CD4-positive, alpha-beta memory T cell (primary cell): ENCODE data around the gene ZSCAN2. TPM values are rescaled to one million over a fixed set of nuclear protein-coding genes. Genes with fewer than 3 reads are reported as not detected.

ENCODE experiments used
- CTCF ChIA-PET: fragments of 350-600 bp; sonication (Branson Sonifier 250); formaldehyde crosslinking; loops from one replicate; lab custom pipeline; 2021; ENCODE audit warnings: inconsistent platforms; ENCODE audit not compliant: partially characterized antibody; lab: Charles Lee
- POLR2A ChIA-PET: fragments of 350-600 bp; sonication (Branson Sonifier 250); formaldehyde crosslinking; loops from one replicate; lab custom pipeline; 2021; ENCODE audit not compliant: partially characterized antibody; lab: Charles Lee
- DNase-seq, 5 donors: peaks; one replicate each; pipeline versions ENCODE4 v3.0.0 to v3.0.0-alpha.2; 2020 to 2022; ENCODE audit warnings: mixed read lengths in 1 of 5
- H3K27ac ChIP-seq: one replicate; pipeline ENCODE4 v1.7.0; 2013; ENCODE audit warnings: low read depth, low read length
- H3K27me3 ChIP-seq: 2 replicates; pipeline ENCODE4 v1.7.0; 2013; ENCODE audit warnings: mild to moderate bottlenecking, low read length, moderate library complexity; ENCODE audit not compliant: insufficient read depth
- H3K36me3 ChIP-seq: 2 replicates; pipeline ENCODE4 v1.7.0; 2013; ENCODE audit warnings: mild to moderate bottlenecking, low read length, moderate library complexity; ENCODE audit not compliant: insufficient read depth
- H3K4me1 ChIP-seq: 2 replicates; pipeline ENCODE4 v1.7.0; 2013; ENCODE audit warnings: mild to moderate bottlenecking, low read length, moderate library complexity; ENCODE audit not compliant: insufficient read depth
- H3K4me3 ChIP-seq, 2 donors: one replicate each; pipeline ENCODE4 v1.7.0; 2013; ENCODE audit warnings: low read length in 2 of 2, mild to moderate bottlenecking in 1 of 2
- H3K9me3 ChIP-seq, 2 donors: one replicate each; pipeline ENCODE4 v1.7.0; 2013; ENCODE audit warnings: low read length in 2 of 2, control low read depth in 1 of 2; ENCODE audit not compliant: control insufficient read depth in 1 of 2
- H3K27ac Mint-ChIP-seq, 7 donors: one replicate each; pipeline ENCODE4 v1.8.0; 2020 to 2021; ENCODE audit warnings: mixed read lengths in 7 of 7, mild to moderate bottlenecking in 6 of 7, inconsistent platforms in 3 of 7, moderate library complexity in 3 of 7
- H3K27me3 Mint-ChIP-seq, 2 donors: one replicate each; pipeline ENCODE4 v1.8.0; 2020 to 2021; ENCODE audit warnings: mixed read lengths in 2 of 2
- H3K36me3 Mint-ChIP-seq, 2 donors: one replicate each; pipeline ENCODE4 v1.8.0; 2020 to 2021; ENCODE audit warnings: mixed read lengths in 2 of 2, inconsistent platforms in 1 of 2, mild to moderate bottlenecking in 1 of 2
- H3K4me1 Mint-ChIP-seq, 4 donors: one replicate each; pipeline ENCODE4 v1.8.0; 2020 to 2021; ENCODE audit warnings: mixed read lengths in 4 of 4, mild to moderate bottlenecking in 1 of 4
- H3K4me3 Mint-ChIP-seq, 8 donors: one replicate each; pipeline ENCODE4 v1.8.0; 2020 to 2021; ENCODE audit warnings: mixed read lengths in 8 of 8, mild to moderate bottlenecking in 7 of 8, moderate library complexity in 6 of 8, inconsistent platforms in 3 of 8
- H3K9me3 Mint-ChIP-seq, 8 donors: one replicate each; pipeline ENCODE4 v1.8.0; 2020 to 2021; ENCODE audit warnings: mixed read lengths in 8 of 8, mild to moderate bottlenecking in 5 of 8, inconsistent platforms in 3 of 8, moderate library complexity in 1 of 8
- intact Hi-C: fragments of 100-400 bp; cut with micrococcal nuclease; formaldehyde crosslinking; loops from one replicate; pipeline ENCODE4 v1.15.1; 2023
- polyA plus RNA-seq, 2 donors: library from polyadenylated mRNA; unstranded; fragments of 300-500 nt; fragmentation: Illumina TruSeq; gene quantifications; one replicate each; pipeline ENCODE4 v1.2.3, GENCODE V29; 2021
- total RNA-seq, 2 experiments: library from RNA; stranded (reverse); gene quantifications; one replicate each; pipeline ENCODE4 v1.2.3, GENCODE V29; 2021

The ZSCAN2 gene
- total and polyA plus RNA-seq, 4 experiments from 2014 or later: 3.3 to 14.1 (median 7.9) TPM

DNA sequence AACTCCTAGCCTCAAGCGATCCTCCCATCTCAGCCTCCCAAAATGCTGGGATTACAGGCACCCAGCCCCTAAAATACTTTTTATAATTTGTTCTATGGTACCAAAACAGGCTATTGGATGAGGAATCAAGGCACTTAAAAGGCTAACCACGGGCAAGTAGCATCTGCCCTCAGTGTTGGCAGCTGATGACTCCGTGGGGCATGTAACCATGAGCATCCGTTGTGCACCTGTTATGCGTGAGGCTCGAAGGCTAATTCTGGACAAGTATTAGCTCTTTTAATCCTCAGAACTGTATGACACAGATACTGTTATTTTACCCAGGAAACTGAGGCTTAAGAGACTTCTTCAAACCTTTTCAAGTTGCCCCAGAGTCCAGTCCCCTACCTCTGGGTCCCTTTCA lies 43.0 kb downstream of the ZSCAN2 start:
- DNase-seq: no peak
- H3K4me3 ChIP-seq: no peak overlapping the region
- intact Hi-C loops: no loop called here
- no peaks in the 10 kb centered on the region for H3K9me3 ChIP-seq
- H3K27ac ChIP-seq: no peak overlapping the region
- ChIA-PET CTCF (interaction anchor here (1.1 to 1.4 kb wide), 3 partner anchors 8 to 13 kb away, joined by 4 to 5 read pairs (median 4); partner anchors contain the start of gene WDR73), POLR2A (interaction anchor here (1.2 to 2.3 kb wide), 3 partner anchors 10 to 44 kb away, joined by 3 to 9 read pairs (median 8); no protein-coding TSS in a partner anchor)
- Mint-ChIP-seq H3K4me3 (no peak overlapping the region), H3K4me1 (peaks cover 0 to 9% (median 4%) of the 10 kb centered on the region in 4 donors), H3K27me3 (no peaks in the 10 kb centered on the region), H3K9me3 (no peaks in the 10 kb centered on the region), H3K36me3 (peaks cover 49 to 80% of the 10 kb centered on the region in 2 donors), H3K27ac (peak overlapping the region in 3 of 7 donors; percentile 12 to 74 (median 52))
- H3K36me3 ChIP-seq: peaks cover 85% of the 10 kb centered on the region
- no peaks in the 10 kb centered on the region for H3K27me3 ChIP-seq
- H3K4me1 ChIP-seq: no peaks in the 10 kb centered on the region

- Histone ChIP-seq H3K27me3 (no peaks in the 10 kb centered on the region), H3K4me3 (no peak overlapping the region), H3K4me1 (no peaks in the 10 kb centered on the region), H3K27ac (no peak overlapping the region), H3K36me3 (peaks cover 76% of the 10 kb centered on the region), H3K9me3 (no peaks in the 10 kb centered on the region)
- Mint-ChIP-seq H3K4me3 (no peak overlapping the region), H3K9me3 (no peaks in the 10 kb centered on the region), H3K27me3 (no peaks in the 10 kb centered on the region), H3K4me1 (peaks cover 2 to 13% (median 8%) of the 10 kb centered on the region in 4 donors), H3K27ac (peak overlapping the region in 1 of 7 donors; percentile 31), H3K36me3 (peaks cover 42 to 73% of the 10 kb centered on the region in 2 donors)
- intact Hi-C loops: no loop called here
- POLR2A ChIA-PET: interaction anchor here (2.5 kb wide), 1 partner anchor 11 kb away, joined by 6 read pairs; no protein-coding TSS in a partner anchor
- CTCF ChIA-PET: interaction anchor here (0.5 kb wide), 1 partner anchor 9 kb away, joined by 3 read pairs; no protein-coding TSS in a partner anchor
- no peak for DNase-seq
These were observed 44.7 kb downstream of the ZSCAN2 start for GRCh38 chr15:84645496-84645895.

- Mint-ChIP-seq H3K27me3 (no peaks in the 10 kb centered on the region), H3K36me3 (peaks cover 42 to 69% of the 10 kb centered on the region in 2 donors), H3K4me3 (no peak overlapping the region), H3K27ac (peak overlapping the region in 2 of 7 donors; percentile 8 to 42), H3K9me3 (no peaks in the 10 kb centered on the region), H3K4me1 (peaks cover 2 to 13% (median 7%) of the 10 kb centered on the region in 4 donors)
- intact Hi-C loops: no loop called here
- no peaks in the 10 kb centered on the region for H3K27me3 ChIP-seq
- H3K4me3 ChIP-seq: no peak overlapping the region
- H3K9me3 ChIP-seq: no peaks in the 10 kb centered on the region
- peaks cover 72% of the 10 kb centered on the region for H3K36me3 ChIP-seq
- peaks cover under 1% of the 10 kb centered on the region for H3K4me1 ChIP-seq
- CTCF ChIA-PET: interaction anchor here (1.0 to 1.1 kb wide), 2 partner anchors 11 to 58 kb away, joined by 3 to 4 read pairs; no protein-coding TSS in a partner anchor
- POLR2A ChIA-PET: interaction anchor here (2.5 kb wide), 1 partner anchor 12 kb away, joined by 6 read pairs; no protein-coding TSS in a partner anchor
- DNase-seq: no peak
- H3K27ac ChIP-seq: no peak overlapping the region
These were observed 45.2 kb downstream of the ZSCAN2 start for GRCh38 chr15:84645997-84646396.

- no peaks in the 10 kb centered on the region for H3K27me3 ChIP-seq
- H3K4me1 ChIP-seq: peaks cover 13% of the 10 kb centered on the region
- DNase-seq: no peak
- Mint-ChIP-seq H3K36me3 (peaks cover 53 to 67% of the 10 kb centered on the region in 2 donors), H3K27ac (peak overlapping the region in 6 of 7 donors; percentile 25 to 91 (median 62)), H3K27me3 (no peaks in the 10 kb centered on the region), H3K9me3 (no peaks in the 10 kb centered on the region), H3K4me3 (no peak overlapping the region), H3K4me1 (peaks cover 9 to 26% (median 17%) of the 10 kb centered on the region in 4 donors)
- no peaks in the 10 kb centered on the region for H3K9me3 ChIP-seq
- H3K4me3 ChIP-seq: no peak overlapping the region
- peaks cover 66% of the 10 kb centered on the region for H3K36me3 ChIP-seq
- intact Hi-C loops: no loop called here
- POLR2A ChIA-PET: interaction anchor here (1.6 to 2.5 kb wide), 4 partner anchors 13 to 100 kb away, joined by 3 to 11 read pairs (median 6); no protein-coding TSS in a partner anchor
- no peak overlapping the region for H3K27ac ChIP-seq
- CTCF ChIA-PET: interaction anchor here (1.5 kb wide), 1 partner anchor 13 kb away, joined by 4 read pairs; no protein-coding TSS in a partner anchor
These were observed 46.9 kb downstream of the ZSCAN2 start for GRCh38 chr15:84647726-84648125.

- Histone ChIP-seq H3K4me3 (no peak overlapping the region), H3K4me1 (peaks cover 21% of the 10 kb centered on the region), H3K9me3 (no peaks in the 10 kb centered on the region), H3K36me3 (peaks cover 58% of the 10 kb centered on the region), H3K27ac (no peak overlapping the region), H3K27me3 (no peaks in the 10 kb centered on the region)
- Mint-ChIP-seq H3K4me1 (peaks cover 14 to 34% (median 20%) of the 10 kb centered on the region in 4 donors), H3K9me3 (no peaks in the 10 kb centered on the region), H3K27me3 (no peaks in the 10 kb centered on the region), H3K4me3 (no peak overlapping the region), H3K36me3 (peaks cover 46 to 60% of the 10 kb centered on the region in 2 donors), H3K27ac (peak overlapping the region in 6 of 7 donors; percentile 4 to 91 (median 36))
- CTCF ChIA-PET: interaction anchor here (1.1 to 1.5 kb wide), 2 partner anchors 14 to 78 kb away, joined by 3 to 4 read pairs; no protein-coding TSS in a partner anchor
- POLR2A ChIA-PET: interaction anchor here (1.3 to 2.1 kb wide), 4 partner anchors 14 to 99 kb away, joined by 3 to 11 read pairs (median 6); no protein-coding TSS in a partner anchor
- no peak for DNase-seq
- intact Hi-C loops: no loop called here
These were observed 47.7 kb downstream of the ZSCAN2 start for GRCh38 chr15:84648539-84648938.

DNA sequence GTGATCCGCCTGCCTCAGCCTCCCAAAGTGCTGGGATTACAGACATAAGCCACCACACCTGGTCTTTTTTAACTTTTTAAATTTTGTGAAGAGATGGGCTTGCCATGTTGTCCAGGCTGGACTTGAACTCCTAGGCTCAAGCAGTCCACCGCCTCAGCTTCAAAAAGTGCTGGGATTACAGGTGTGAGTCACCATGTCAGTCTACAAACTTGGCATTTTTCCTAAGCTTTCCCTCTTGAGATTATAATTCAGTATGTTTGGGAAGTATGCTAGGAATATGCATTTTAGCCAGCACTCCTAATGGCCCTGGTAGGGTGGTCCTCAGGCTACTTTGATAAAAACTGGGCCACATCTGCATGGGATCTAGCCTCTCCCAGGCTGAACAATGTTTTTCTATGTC lies 48.9 kb downstream of the ZSCAN2 start:
- DNase-seq: no peak
- Histone ChIP-seq H3K4me3 (no peak overlapping the region), H3K27me3 (no peaks in the 10 kb centered on the region), H3K36me3 (peaks cover 51% of the 10 kb centered on the region), H3K27ac (no peak overlapping the region), H3K4me1 (peaks cover 24% of the 10 kb centered on the region), H3K9me3 (no peaks in the 10 kb centered on the region)
- intact Hi-C loops: no loop called here
- H3K27me3 Mint-ChIP-seq: no peaks in the 10 kb centered on the region
- peaks cover 0 to 2% (median 0%) of the 10 kb centered on the region in 8 donors for H3K9me3 Mint-ChIP-seq
- peaks cover 41 to 63% of the 10 kb centered on the region in 2 donors for H3K36me3 Mint-ChIP-seq
- ChIA-PET POLR2A (interaction anchor here (0.9 to 2.1 kb wide), 3 partner anchors 10 to 51 kb away, joined by 4 to 11 read pairs (median 5); no protein-coding TSS in a partner anchor), CTCF (interaction anchor here (1.1 to 1.3 kb wide), 3 partner anchors 62 to 100 kb away, joined by 3 read pairs; no protein-coding TSS in a partner anchor)
- H3K4me3 Mint-ChIP-seq: no peak overlapping the region
- H3K27ac Mint-ChIP-seq: peak overlapping the region in 1 of 7 donors; percentile 43
- peaks cover 16 to 37% (median 27%) of the 10 kb centered on the region in 4 donors for H3K4me1 Mint-ChIP-seq

DNA sequence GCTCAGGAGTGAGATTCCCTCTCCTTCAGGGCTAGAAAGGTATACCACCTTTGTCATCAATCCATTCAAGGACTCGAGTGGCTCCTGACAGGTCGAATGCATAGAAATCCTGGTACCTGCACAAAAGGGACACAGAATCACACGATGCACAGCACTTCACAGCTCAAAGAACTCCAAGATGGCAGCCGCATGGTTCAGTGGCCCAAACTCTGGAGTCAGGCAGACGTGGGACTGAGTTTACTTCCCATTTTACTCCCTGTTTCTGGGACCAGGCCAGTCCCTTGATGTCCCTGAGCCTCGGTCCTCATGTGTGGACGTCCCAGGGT lies 52.7 kb downstream of the ZSCAN2 start:
- peak overlapping the region; percentile 78 to 91 for H3K4me3 ChIP-seq
- H3K27me3 Mint-ChIP-seq: no peaks in the 10 kb centered on the region
- H3K4me1 Mint-ChIP-seq: peaks cover 23 to 62% (median 41%) of the 10 kb centered on the region in 4 donors
- peak overlapping the region; percentile 95 to 100 (median 98) for H3K4me3 Mint-ChIP-seq
- ChIA-PET POLR2A (interaction anchor here (0.7 to 8.8 kb wide), 16 partner anchors 9 to 328 kb away, joined by 3 to 144 read pairs (median 7); partner anchors contain the start of genes PDE8A, SEC11A and ZSCAN2), CTCF (interaction anchor here (0.8 to 3.5 kb wide), 17 partner anchors 9 to 225 kb away, joined by 3 to 14 read pairs (median 4); partner anchors contain the start of gene SEC11A)
- peaks cover 19 to 31% of the 10 kb centered on the region in 2 donors for H3K36me3 Mint-ChIP-seq
- peaks cover 43% of the 10 kb centered on the region for H3K4me1 ChIP-seq
- intact Hi-C loops: no loop called here
- no peaks in the 10 kb centered on the region for H3K27me3 ChIP-seq
- H3K27ac ChIP-seq: peak overlapping the region; percentile 78
- no peak for DNase-seq
- H3K27ac Mint-ChIP-seq: peak overlapping the region; percentile 96 to 99 (median 98)
- H3K36me3 ChIP-seq: peaks cover 15% of the 10 kb centered on the region
- no peaks in the 10 kb centered on the region for H3K9me3 ChIP-seq
- peaks cover 0 to 2% (median 0%) of the 10 kb centered on the region in 8 donors for H3K9me3 Mint-ChIP-seq
